HG02678 (cell line): ENCODE results near the gene SLCO2B1.
A peak's percentile ranks its signal among the peaks of the same experiment; 100 is the strongest.
"Not testable (repeated sequence)": the region's sequence is repeated elsewhere in the genome, so short reads cannot be mapped to it uniquely, and the experiment has no call there.

Source experiments
- ATAC-seq: cut with Tn5 transposase; IDR thresholded peaks from one replicate; pipeline ENCODE4 v1.9.1; 2021; ENCODE audit warnings: mild to moderate bottlenecking, moderate library complexity; ENCODE audit not compliant: unreplicated experiment

Gene SLCO2B1

GRCh38 chr11:75150879-75151278 is at the start of gene SLCO2B1:
SLCO2B1 (plus strand) TSS chr11:75151107; CDS start chr11:75151382, 275 bp downstream.
- ATAC-seq = no peak

GRCh38 chr11:75101424-75102128 is 49.3 kb upstream of the SLCO2B1 start:
- ATAC-seq = no peak

GRCh38 chr11:75103380-75104026 is 47.4 kb upstream of the SLCO2B1 start:
- no peak for ATAC-seq

- ATAC-seq = no peak
Observed at GRCh38 chr11:75105462-75105925, 45.4 kb upstream of the SLCO2B1 start.

GRCh38 chr11:75105967-75106681 is 44.8 kb upstream of the SLCO2B1 start:
- not testable (repeated sequence) for ATAC-seq

- no peak for ATAC-seq
Observed at GRCh38 chr11:75107187-75107586, 43.7 kb upstream of the SLCO2B1 start.

- no peak for ATAC-seq
Observed at GRCh38 chr11:75112200-75112599, 38.7 kb upstream of the SLCO2B1 start.

- ATAC-seq = no peak
Observed at GRCh38 chr11:75113030-75113429, 37.9 kb upstream of the SLCO2B1 start.

- no peak for ATAC-seq
Observed at GRCh38 chr11:75114465-75114864, 36.4 kb upstream of the SLCO2B1 start.

- ATAC-seq = no peak
Observed at GRCh38 chr11:75118577-75118976, 32.3 kb upstream of the SLCO2B1 start.

- no peak for ATAC-seq
Observed at GRCh38 chr11:75126564-75126963, 24.3 kb upstream of the SLCO2B1 start.

- ATAC-seq = no peak
Observed at GRCh38 chr11:75132080-75132479, 18.8 kb upstream of the SLCO2B1 start.

GRCh38 chr11:75133976-75134375 is 16.9 kb upstream of the SLCO2B1 start:
- no peak for ATAC-seq

GRCh38 chr11:75135021-75135650 is 15.8 kb upstream of the SLCO2B1 start:
- ATAC-seq = no peak

- ATAC-seq = no peak
Observed at GRCh38 chr11:75135651-75136050, 15.3 kb upstream of the SLCO2B1 start.

- ATAC-seq = no peak
Observed at GRCh38 chr11:75140269-75141138, 10.4 kb upstream of the SLCO2B1 start.

GRCh38 chr11:75141166-75141565 is 9.7 kb upstream of the SLCO2B1 start:
- no peak for ATAC-seq

- peak; percentile 67 for ATAC-seq
Observed at GRCh38 chr11:75142714-75143419, 8.0 kb upstream of the SLCO2B1 start.

GRCh38 chr11:75143420-75143731 is 7.5 kb upstream of the SLCO2B1 start:
- ATAC-seq = no peak

GRCh38 chr11:75144716-75145014 is 6.2 kb upstream of the SLCO2B1 start:
- ATAC-seq = no peak
